B cell (primary cell): Measurements from ENCODE around the gene NR3C2. TPM values are rescaled to one million over a fixed set of nuclear protein-coding genes. Genes with fewer than 3 reads are reported as not detected.

Experiments
- ATAC-seq: fragments of 200-7000 bp; cut with Tn5 transposase; one replicate; pipeline ENCODE4 v1.10.0; 2021; ENCODE audit warnings: low read depth, mild to moderate bottlenecking, moderate number of reproducible peaks, moderate library complexity
- CTCF ChIA-PET: fragments of 350-600 bp; sonication (Branson Sonifier 250); formaldehyde crosslinking; loops from one replicate; lab custom pipeline; 2021; ENCODE audit warnings: antibody characterized with exemption, inconsistent platforms; lab: Charles Lee
- POLR2A ChIA-PET: fragments of 350-600 bp; sonication (Branson Sonifier 250); formaldehyde crosslinking; loops from one replicate; lab custom pipeline; 2021; ENCODE audit warnings: antibody characterized with exemption; lab: Charles Lee
- DNase-seq: peaks from one replicate; pipeline ENCODE4 v3.0.0; 2013
- H2AFZ ChIP-seq: 2 replicates; pipeline ENCODE4 v1.6.1; 2012; ENCODE audit warnings: mild to moderate bottlenecking, low read depth, low read length; ENCODE audit not compliant: insufficient read depth, poor library complexity, severe bottlenecking
- H3K27ac ChIP-seq, 2 donors: 1 replicate in 1 of 2; 2 replicates in 1 of 2; pipeline ENCODE4 v1.5.1; 2012 to 2013; ENCODE audit warnings: low read length in 2 of 2, mild to moderate bottlenecking in 2 of 2, moderate library complexity in 1 of 2
- H3K27me3 ChIP-seq, 4 experiments: fragments of 200-600 bp in 1 of 4; sonication (generic) in 1 of 4; replicated peaks in 1 of 4; 1 replicate in 2 of 4; 2 replicates in 2 of 4; pipeline versions ENCODE4 v1.6.1 to v1.7.0; 2013 to 2016; ENCODE audit warnings: low read length in 3 of 4, mild to moderate bottlenecking in 2 of 4, mixed read lengths in 1 of 4, moderate library complexity in 1 of 4; ENCODE audit not compliant: insufficient read depth in 4 of 4, control insufficient read depth in 3 of 4; ENCODE audit errors: control extremely low read depth in 1 of 4
- H3K36me3 ChIP-seq, 2 experiments: replicated peaks in 1 of 2; 1 replicate in 1 of 2; 2 replicates in 1 of 2; pipeline versions ENCODE4 v1.6.1 to v1.7.1; 2013; ENCODE audit warnings: low read length in 1 of 2; ENCODE audit not compliant: insufficient read depth in 2 of 2, control insufficient read depth in 1 of 2; ENCODE audit errors: control extremely low read depth in 1 of 2, extremely low read depth in 1 of 2
- H3K4me1 ChIP-seq, 2 donors: fragments of 200-600 bp in 1 of 2; sonication (generic) in 1 of 2; 1 replicate in 1 of 2; 2 replicates in 1 of 2; pipeline versions ENCODE4 v1.5.1 to v1.6.1; 2013 to 2017; ENCODE audit warnings: low read length in 2 of 2; ENCODE audit not compliant: control insufficient read depth in 2 of 2, insufficient read depth in 2 of 2
- H3K4me2 ChIP-seq: replicated peaks from 2 replicates; pipeline ENCODE3; 2012; ENCODE audit warnings: mild to moderate bottlenecking, low read depth, low read length; ENCODE audit not compliant: poor library complexity, severe bottlenecking
- H3K4me3 ChIP-seq, 5 experiments: fragments of 200-600 bp in 1 of 5; sonication (generic) in 1 of 5; 1 replicate in 3 of 5; 2 replicates in 2 of 5; pipeline versions ENCODE4 v1.5.1 to v1.7.0; 2011 to 2016; ENCODE audit warnings: low read length in 4 of 5, mild to moderate bottlenecking in 4 of 5, low read depth in 2 of 5, control low read depth in 1 of 5, moderate library complexity in 1 of 5; ENCODE audit not compliant: insufficient read depth in 1 of 5; ENCODE audit errors: control extremely low read depth in 1 of 5, extremely low read depth in 1 of 5
- H3K79me2 ChIP-seq: fragments of 200-600 bp; sonication (generic); one replicate; pipeline ENCODE4 v1.6.0; 2016; ENCODE audit warnings: low read length; ENCODE audit not compliant: control insufficient read depth, insufficient read depth
- H3K9ac ChIP-seq: fragments of 200-600 bp; sonication (generic); 2 replicates; pipeline ENCODE4 v1.6.1; 2017; ENCODE audit warnings: mild to moderate bottlenecking, low read length, moderate library complexity
- H3K9me3 ChIP-seq, 3 donors: one replicate each; pipeline versions ENCODE4 v1.6.1 to v1.7.1; 2013; ENCODE audit warnings: low read length in 2 of 3; ENCODE audit not compliant: control insufficient read depth in 2 of 3, insufficient read depth in 1 of 3; ENCODE audit errors: control extremely low read depth in 1 of 3
- H4K20me1 ChIP-seq: 2 replicates; pipeline ENCODE4 v1.6.0; 2012; ENCODE audit warnings: mild to moderate bottlenecking, low read length; ENCODE audit not compliant: insufficient read depth, control insufficient read depth, poor library complexity, severe bottlenecking
- H3K27ac Mint-ChIP-seq: one replicate; pipeline ENCODE4 v1.8.0; 2021; ENCODE audit warnings: mixed read lengths
- H3K27me3 Mint-ChIP-seq: one replicate; pipeline ENCODE4 v1.8.0; 2021; ENCODE audit warnings: mixed read lengths
- H3K4me1 Mint-ChIP-seq: one replicate; pipeline ENCODE4 v1.8.0; 2021; ENCODE audit warnings: mixed read lengths
- H3K4me3 Mint-ChIP-seq: one replicate; pipeline ENCODE4 v1.8.0; 2021; ENCODE audit warnings: mixed read lengths
- H3K9me3 Mint-ChIP-seq: one replicate; pipeline ENCODE4 v1.8.0; 2022; ENCODE audit warnings: mixed read lengths; ENCODE audit not compliant: insufficient read depth
- EZH2 ChIP-seq: IDR thresholded peaks from 2 replicates; pipeline ENCODE4 v1.6.1; 2012; ENCODE audit warnings: borderline replicate concordance, low read depth, mild to moderate bottlenecking, moderate library complexity, low read length; ENCODE audit not compliant: insufficient read depth, poor library complexity, severe bottlenecking
- WGBS: methylation state at CpG from one replicate; pipeline ENCODE4 v1.1.5; 2013; ENCODE audit warnings: missing lambda C conversion rate; ENCODE audit not compliant: insufficient coverage; 5-methylcytosine and 5-hydroxymethylcytosine counted together
- intact Hi-C: fragments of 100-400 bp; cut with micrococcal nuclease; formaldehyde crosslinking; loops from one replicate; pipeline ENCODE4 v1.10.0; 2022
- polyA plus RNA-seq: library from polyadenylated mRNA; depleted of rRNA; stranded (reverse); fragments of >200 nt; gene quantifications from 2 replicates; pipeline ENCODE4 v1.2.3, GENCODE V29; 2012
- total RNA-seq, 2 donors: library from RNA; stranded (reverse); fragments of 120-200 nt in 1 of 2; gene quantifications; 1 replicate in 1 of 2; 2 replicates in 1 of 2; pipeline versions ENCODE4 v1.2.3 to v1.2.4, GENCODE V29; 2013 to 2022
- TF ChIP-seq, protein P1 (sequence below): fragments of 200-600 bp; IDR thresholded peaks from one replicate; pipeline ENCODE4 v1.8.0; 2022; ENCODE audit warnings: antibody characterized with exemption, mild to moderate bottlenecking

NR3C2 gene
- total and polyA plus RNA-seq, 2 donors (not counting 1 experiment from before 2014, with no cell fraction given), result 6.7 to 19.3 TPM

DNA sequence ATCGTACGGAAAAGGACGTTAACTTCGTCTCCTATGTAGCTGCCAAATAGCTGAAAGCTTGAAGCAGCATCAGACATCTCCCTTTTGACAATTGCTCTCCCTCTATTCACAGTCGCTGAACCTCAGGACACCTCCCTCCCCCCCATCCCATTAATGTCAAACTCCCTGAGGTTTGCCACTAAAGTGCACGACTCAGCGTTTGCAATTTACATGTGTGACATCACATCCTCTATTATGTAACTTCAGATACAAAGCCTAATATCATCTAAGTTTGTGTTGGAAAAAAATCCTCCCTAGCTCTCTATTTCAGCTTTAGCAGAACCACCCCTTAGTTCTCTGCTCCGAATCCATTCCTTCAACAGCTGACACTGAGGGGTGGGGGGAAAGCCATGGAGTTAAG is 5.5 kb upstream of the NR3C2 start:
- Histone ChIP-seq H3K27ac (no peak overlapping the region), H3K79me2 (no peaks in the 10 kb centered on the region), H2AFZ (no peak overlapping the region), H3K4me1 (peaks cover 12 to 24% of the 10 kb centered on the region in 2 donors), H4K20me1 (no peaks in the 10 kb centered on the region), H3K27me3 (peaks cover 0 to 12% (median 4%) of the 10 kb centered on the region in 4 experiments), H3K4me3 (no peak overlapping the region), H3K36me3 (no peaks in the 10 kb centered on the region), H3K9me3 (peaks cover 0 to 2% (median 0%) of the 10 kb centered on the region in 3 donors), H3K4me2 (peak overlapping the region; percentile 29), H3K9ac (no peak overlapping the region)
- POLR2A ChIA-PET, result interaction anchor here (0.7 kb wide), 1 partner anchor 275 kb away, joined by 12 read pairs; no protein-coding TSS in a partner anchor
- TF ChIP-seq EZH2, result no peak
- TF ChIP-seq, protein P1, sequence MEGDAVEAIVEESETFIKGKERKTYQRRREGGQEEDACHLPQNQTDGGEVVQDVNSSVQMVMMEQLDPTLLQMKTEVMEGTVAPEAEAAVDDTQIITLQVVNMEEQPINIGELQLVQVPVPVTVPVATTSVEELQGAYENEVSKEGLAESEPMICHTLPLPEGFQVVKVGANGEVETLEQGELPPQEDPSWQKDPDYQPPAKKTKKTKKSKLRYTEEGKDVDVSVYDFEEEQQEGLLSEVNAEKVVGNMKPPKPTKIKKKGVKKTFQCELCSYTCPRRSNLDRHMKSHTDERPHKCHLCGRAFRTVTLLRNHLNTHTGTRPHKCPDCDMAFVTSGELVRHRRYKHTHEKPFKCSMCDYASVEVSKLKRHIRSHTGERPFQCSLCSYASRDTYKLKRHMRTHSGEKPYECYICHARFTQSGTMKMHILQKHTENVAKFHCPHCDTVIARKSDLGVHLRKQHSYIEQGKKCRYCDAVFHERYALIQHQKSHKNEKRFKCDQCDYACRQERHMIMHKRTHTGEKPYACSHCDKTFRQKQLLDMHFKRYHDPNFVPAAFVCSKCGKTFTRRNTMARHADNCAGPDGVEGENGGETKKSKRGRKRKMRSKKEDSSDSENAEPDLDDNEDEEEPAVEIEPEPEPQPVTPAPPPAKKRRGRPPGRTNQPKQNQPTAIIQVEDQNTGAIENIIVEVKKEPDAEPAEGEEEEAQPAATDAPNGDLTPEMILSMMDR, result no peak
- H3K9me3 Mint-ChIP-seq, result no peaks in the 10 kb centered on the region
- no peak overlapping the region for H3K27ac Mint-ChIP-seq
- intact Hi-C loops, result no loop called here
- H3K27me3 Mint-ChIP-seq, result no peaks in the 10 kb centered on the region
- CTCF ChIA-PET, result interaction anchor here (1.5 kb wide), 1 partner anchor 23 kb away, joined by 3 read pairs; no protein-coding TSS in a partner anchor
- ATAC-seq, result no peak
- 18% methylated on average over 2 of the region's 8 CpGs for WGBS
- H3K4me3 Mint-ChIP-seq, result no peak overlapping the region
- peaks cover 15% of the 10 kb centered on the region for H3K4me1 Mint-ChIP-seq
- DNase-seq, result peak; percentile 34

DNA sequence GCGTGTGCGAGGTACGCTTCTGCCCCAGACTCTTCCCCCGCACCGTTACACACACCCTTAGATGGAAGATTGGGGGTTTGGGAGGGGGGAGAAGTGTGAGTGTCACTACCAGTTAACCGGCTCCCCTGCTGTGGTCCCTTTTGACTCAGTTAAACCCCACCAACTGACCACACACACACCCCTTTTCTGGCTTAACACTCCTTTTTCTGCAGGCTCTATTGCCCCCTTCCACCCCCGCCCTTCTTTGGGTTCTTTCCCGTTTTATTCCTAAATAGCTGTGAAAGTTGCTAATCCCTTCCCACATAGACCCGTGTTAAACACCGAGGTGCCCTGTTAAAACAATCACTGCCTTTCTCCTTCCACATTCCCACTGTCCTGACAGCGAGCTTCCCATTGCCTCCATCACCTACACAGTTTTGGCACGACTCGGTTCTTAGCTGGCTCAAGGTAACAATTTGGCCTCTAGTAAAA is 3.7 kb upstream of the NR3C2 start:
- DNase-seq, result no peak

More for the DNA sequence above, 3.7 kb upstream of the NR3C2 start:
- H3K79me2 ChIP-seq, result peaks cover 8% of the 10 kb centered on the region
- peaks cover 25% of the 10 kb centered on the region for H3K4me1 Mint-ChIP-seq
- peak overlapping the region; percentile 93 for H3K4me2 ChIP-seq
- no peaks in the 10 kb centered on the region for H3K27me3 Mint-ChIP-seq
- peak overlapping the region; percentile 100 for H3K9ac ChIP-seq
- peaks cover 21 to 34% of the 10 kb centered on the region in 2 donors for H3K4me1 ChIP-seq
- peaks cover 0 to 12% (median 6%) of the 10 kb centered on the region in 4 experiments for H3K27me3 ChIP-seq
- H3K9me3 Mint-ChIP-seq, result no peaks in the 10 kb centered on the region
- no peaks in the 10 kb centered on the region for H4K20me1 ChIP-seq
- 3% methylated on average over 6 of the region's 13 CpGs for WGBS
- H2AFZ ChIP-seq, result peak overlapping the region; percentile 97
- H3K4me3 ChIP-seq, result peak overlapping the region; percentile 25 to 98 (median 94)
- peaks cover 0 to 2% (median 0%) of the 10 kb centered on the region in 3 donors for H3K9me3 ChIP-seq
- intact Hi-C loops, result no loop called here
- peak overlapping the region; percentile 93 for H3K27ac Mint-ChIP-seq
- POLR2A ChIA-PET, result no interaction called here
- H3K27ac ChIP-seq, result peak overlapping the region; percentile 40 to 94
- no peaks in the 10 kb centered on the region for H3K36me3 ChIP-seq
- peak overlapping the region; percentile 85 for H3K4me3 Mint-ChIP-seq
- TF ChIP-seq EZH2, result no peak
- TF ChIP-seq, protein P1, result no peak
- CTCF ChIA-PET, result interaction anchor here (0.5 to 1.0 kb wide), 3 partner anchors 15 to 232 kb away, joined by 3 read pairs; no protein-coding TSS in a partner anchor
- no peak for ATAC-seq
